Measurements from ENCODE around the gene DNAI1. TPM values are rescaled to one million over a fixed set of nuclear protein-coding genes. Genes with fewer than 3 reads are reported as not detected.
A peak's percentile ranks its signal among the peaks of the same experiment; 100 is the strongest.
"Not testable (repeated sequence)": the region's sequence is repeated elsewhere in the genome, so short reads cannot be mapped to it uniquely, and the experiment has no call there.

The DNAI1 gene
- total RNA-seq, 2 donors from 2014 or later: 0.23 TPM; not detected in 1

DNA sequence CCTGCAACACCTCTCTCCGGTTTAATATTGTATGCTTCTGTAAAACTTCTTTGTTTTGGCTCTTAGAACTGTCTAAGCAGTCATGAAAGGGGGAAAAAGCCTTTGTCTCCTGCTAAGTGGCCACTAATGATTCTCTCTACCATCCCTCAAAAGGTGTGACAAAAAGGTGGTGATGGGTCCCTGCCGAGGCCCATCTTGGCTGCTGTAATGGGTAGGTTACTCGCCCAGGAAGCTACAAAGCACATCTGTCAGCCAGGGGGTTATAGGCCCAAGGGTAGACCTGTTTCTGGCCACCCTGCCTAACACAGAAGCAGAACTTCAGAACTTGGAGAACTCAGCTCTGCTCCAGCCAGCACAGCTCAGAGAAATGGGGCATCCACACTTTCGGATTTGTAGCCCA lies 1.9 kb upstream of the DNAI1 start:
- DNase-seq (no peak), ATAC-seq (replicated peaks in 1 of 2) (no peak)
- H3K9me3 Mint-ChIP-seq: no peaks in the 10 kb centered on the region
- no peak overlapping the region for H3K27ac Mint-ChIP-seq
- peaks cover 16% of the 10 kb centered on the region for H3K27me3 Mint-ChIP-seq (ENCODE audit: low read depth)
- H3K4me3 Mint-ChIP-seq: peak overlapping the region; percentile 90 to 93
- peaks cover 75% of the 10 kb centered on the region for H3K4me1 Mint-ChIP-seq (ENCODE audit: low read depth)
- no peaks in the 10 kb centered on the region for H3K36me3 Mint-ChIP-seq (ENCODE audit: insufficient read depth in 2 of 2)

GRCh38 chr9:34457266-34458012 lies 1.2 kb upstream of the DNAI1 start:
- Mint-ChIP-seq H3K27me3 (ENCODE audit: low read depth) (peaks cover 16% of the 10 kb centered on the region), H3K9me3 (no peaks in the 10 kb centered on the region), H3K4me1 (ENCODE audit: low read depth) (peaks cover 70% of the 10 kb centered on the region), H3K36me3 (ENCODE audit: insufficient read depth in 2 of 2) (no peaks in the 10 kb centered on the region), H3K27ac (no peak overlapping the region), H3K4me3 (peak overlapping the region; percentile 90 to 93)
- DNase-seq: peak; percentile 23 to 38
- no peak for ATAC-seq (replicated peaks in 1 of 2)

- DNase-seq (no peak), ATAC-seq (replicated peaks in 1 of 2) (no peak)
- Mint-ChIP-seq H3K27ac (no peak overlapping the region), H3K27me3 (ENCODE audit: low read depth) (peaks cover 16% of the 10 kb centered on the region), H3K36me3 (ENCODE audit: insufficient read depth in 2 of 2) (no peaks in the 10 kb centered on the region), H3K4me1 (ENCODE audit: low read depth) (peaks cover 64% of the 10 kb centered on the region), H3K9me3 (no peaks in the 10 kb centered on the region), H3K4me3 (peak overlapping the region; percentile 90 to 93)
Measured at GRCh38 chr9:34458959-34459340, 345 bp downstream of the DNAI1 start.

DNA sequence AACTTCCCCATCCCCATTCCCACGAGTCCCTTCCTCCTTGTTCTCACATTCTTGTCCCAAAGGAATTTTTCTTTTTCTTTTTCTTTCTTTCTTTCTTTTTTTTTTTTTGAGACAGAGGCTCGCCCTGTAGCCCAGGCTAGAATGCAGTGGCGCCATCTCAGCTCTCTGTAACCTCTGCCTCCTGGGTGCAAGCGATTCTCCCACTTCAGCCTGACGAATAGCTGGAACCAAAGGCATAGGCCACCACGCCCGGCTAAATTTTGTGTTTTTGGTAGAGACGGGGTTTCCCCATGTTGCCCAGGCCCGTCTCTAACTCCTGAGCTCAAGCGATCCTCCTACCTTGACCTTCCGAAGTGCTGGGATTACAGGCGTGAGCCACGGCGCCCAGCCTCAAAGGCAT lies 751 bp downstream of the DNAI1 start:
- Mint-ChIP-seq H3K36me3 (ENCODE audit: insufficient read depth in 2 of 2) (no peaks in the 10 kb centered on the region), H3K9me3 (no peaks in the 10 kb centered on the region), H3K27me3 (ENCODE audit: low read depth) (peaks cover 16% of the 10 kb centered on the region), H3K27ac (no peak overlapping the region), H3K4me1 (ENCODE audit: low read depth) (peaks cover 60% of the 10 kb centered on the region), H3K4me3 (peak overlapping the region; percentile 90 to 93)
- DNase-seq: no peak
- ATAC-seq (replicated peaks in 1 of 2): no peak

- no peak overlapping the region for H3K27ac Mint-ChIP-seq
- peaks cover 54% of the 10 kb centered on the region for H3K4me1 Mint-ChIP-seq (ENCODE audit: low read depth)
- H3K27me3 Mint-ChIP-seq (ENCODE audit: low read depth): peaks cover 16% of the 10 kb centered on the region
- DNase-seq (no peak), ATAC-seq (replicated peaks in 1 of 2) (no peak)
- H3K9me3 Mint-ChIP-seq: no peaks in the 10 kb centered on the region
- peak overlapping the region in 1 of 2 donors; percentile 15 for H3K4me3 Mint-ChIP-seq
- H3K36me3 Mint-ChIP-seq (ENCODE audit: insufficient read depth in 2 of 2): no peaks in the 10 kb centered on the region
Measured at GRCh38 chr9:34459941-34460340, 1.3 kb downstream of the DNAI1 start.

DNA sequence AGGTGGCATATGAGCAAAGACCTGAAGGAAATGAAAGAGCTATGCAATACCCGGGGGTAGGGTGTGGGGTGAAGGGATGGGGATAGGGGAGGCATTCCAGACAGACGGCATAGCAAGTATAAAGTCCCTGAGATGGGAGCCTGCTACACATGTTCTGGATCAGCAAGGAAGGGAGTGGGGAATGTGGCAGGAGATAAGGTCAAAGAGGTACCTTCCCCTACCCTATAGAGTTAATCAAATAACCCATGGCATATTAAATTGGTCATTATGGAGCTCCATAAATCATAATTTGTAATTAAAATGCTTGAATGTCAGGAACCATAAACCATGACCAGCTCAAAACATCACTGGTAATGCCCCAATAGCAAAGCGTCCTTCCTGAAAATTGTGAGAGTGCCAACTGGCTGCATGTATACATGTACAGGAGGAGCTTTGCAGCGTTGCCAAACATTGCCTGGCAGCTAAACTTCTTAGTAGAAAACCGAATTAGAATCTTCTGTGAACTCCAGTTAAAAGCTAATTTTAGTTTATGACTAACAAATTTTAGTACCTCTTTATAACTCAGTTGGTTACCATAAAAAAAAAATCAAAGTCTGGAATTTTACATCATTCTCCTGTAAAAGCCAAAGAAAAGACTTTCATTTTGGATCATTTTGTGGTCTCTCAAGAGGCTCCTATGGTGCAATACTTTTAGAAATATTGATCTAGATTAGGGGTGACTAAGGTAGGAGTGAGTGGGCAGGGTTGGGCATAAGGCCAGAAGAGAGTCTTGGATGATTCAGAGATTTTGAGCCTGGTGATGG lies 4.7 kb downstream of the DNAI1 start:
- peaks cover 26% of the 10 kb centered on the region for H3K4me1 Mint-ChIP-seq (ENCODE audit: low read depth)
- H3K4me3 Mint-ChIP-seq: peak overlapping the region; percentile 14 to 29
- no peak overlapping the region for H3K27ac Mint-ChIP-seq
- peak; percentile 93 for ATAC-seq (replicated peaks in 1 of 2)
- H3K36me3 Mint-ChIP-seq (ENCODE audit: insufficient read depth in 2 of 2): no peaks in the 10 kb centered on the region
- peaks cover 23% of the 10 kb centered on the region for H3K27me3 Mint-ChIP-seq (ENCODE audit: low read depth)
- H3K9me3 Mint-ChIP-seq: no peaks in the 10 kb centered on the region
- peak; percentile 78 to 82 for DNase-seq

DNA sequence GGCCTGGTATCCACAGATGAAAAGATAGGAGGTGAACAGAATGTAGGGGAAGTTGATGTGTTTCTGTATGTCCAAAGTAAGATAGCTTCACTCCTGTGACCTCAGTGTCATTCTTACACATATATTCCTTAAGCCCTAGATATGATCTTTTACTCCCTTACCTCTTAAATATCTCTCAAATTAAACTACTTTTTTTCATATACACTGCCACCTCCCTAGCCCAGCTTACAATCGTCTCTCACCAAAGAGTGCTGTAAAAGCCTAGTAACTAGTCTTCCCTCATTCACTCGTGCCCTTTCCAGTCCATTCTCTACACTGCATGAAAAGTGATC lies 5.3 kb downstream of the DNAI1 start:
- no peaks in the 10 kb centered on the region for H3K36me3 Mint-ChIP-seq (ENCODE audit: insufficient read depth in 2 of 2)
- peaks cover 21% of the 10 kb centered on the region for H3K27me3 Mint-ChIP-seq (ENCODE audit: low read depth)
- ATAC-seq (replicated peaks in 1 of 2) (no peak), DNase-seq (no peak)
- H3K4me3 Mint-ChIP-seq: no peak overlapping the region
- no peaks in the 10 kb centered on the region for H3K9me3 Mint-ChIP-seq
- H3K27ac Mint-ChIP-seq: no peak overlapping the region
- H3K4me1 Mint-ChIP-seq (ENCODE audit: low read depth): peaks cover 21% of the 10 kb centered on the region

- Mint-ChIP-seq H3K36me3 (ENCODE audit: insufficient read depth in 2 of 2) (no peaks in the 10 kb centered on the region), H3K4me1 (ENCODE audit: low read depth) (peaks cover 14% of the 10 kb centered on the region)
Measured at GRCh38 chr9:34464571-34464970, 6.0 kb downstream of the DNAI1 start.

DNA sequence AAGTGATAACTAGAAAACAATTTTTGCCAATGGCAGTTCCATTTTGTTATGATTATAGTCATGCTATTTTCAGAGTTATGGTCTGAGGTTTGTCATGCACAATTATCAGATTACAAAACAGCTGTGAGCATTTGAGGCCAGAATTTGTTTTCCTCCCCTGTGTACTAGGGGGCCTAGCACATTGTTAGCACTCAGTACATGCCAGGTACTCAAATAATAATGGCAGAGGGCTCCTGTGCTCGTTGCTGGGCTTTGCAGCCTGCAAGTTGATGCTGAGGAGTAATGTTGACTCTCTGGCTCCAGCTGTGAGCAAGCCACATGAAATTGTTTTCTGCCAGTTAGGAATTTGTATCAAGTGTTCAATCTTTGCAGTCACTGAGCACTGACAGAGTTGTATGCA lies 6.9 kb downstream of the DNAI1 start:
- Mint-ChIP-seq H3K36me3 (ENCODE audit: insufficient read depth in 2 of 2) (no peaks in the 10 kb centered on the region), H3K27ac (no peak overlapping the region), H3K9me3 (no peaks in the 10 kb centered on the region), H3K27me3 (ENCODE audit: low read depth) (peaks cover 7% of the 10 kb centered on the region), H3K4me3 (no peak overlapping the region), H3K4me1 (ENCODE audit: low read depth) (peaks cover 7% of the 10 kb centered on the region)
- ATAC-seq (replicated peaks in 1 of 2): no peak
- no peak for DNase-seq

More at GRCh38 chr9:34464571-34464970, 6.0 kb downstream of the DNAI1 start:
- Mint-ChIP-seq H3K27me3 (ENCODE audit: low read depth) (peaks cover 14% of the 10 kb centered on the region), H3K4me3 (no peak overlapping the region), H3K9me3 (no peaks in the 10 kb centered on the region), H3K27ac (no peak overlapping the region)
- DNase-seq (no peak), ATAC-seq (replicated peaks in 1 of 2) (no peak)

- Mint-ChIP-seq H3K9me3 (no peaks in the 10 kb centered on the region), H3K27ac (no peak overlapping the region), H3K27me3 (ENCODE audit: low read depth) (peaks cover 12% of the 10 kb centered on the region), H3K4me1 (ENCODE audit: low read depth) (no peaks in the 10 kb centered on the region), H3K4me3 (no peak overlapping the region), H3K36me3 (ENCODE audit: insufficient read depth in 2 of 2) (no peaks in the 10 kb centered on the region)
- ATAC-seq (replicated peaks in 1 of 2) (no peak), DNase-seq (no peak)
Measured at GRCh38 chr9:34475097-34475496, 16.5 kb downstream of the DNAI1 start.

GRCh38 chr9:34477541-34477940 lies 18.9 kb downstream of the DNAI1 start:
- ATAC-seq (replicated peaks in 1 of 2): no peak
- no peaks in the 10 kb centered on the region for H3K4me1 Mint-ChIP-seq (ENCODE audit: low read depth)
- H3K27me3 Mint-ChIP-seq (ENCODE audit: low read depth): peaks cover 19% of the 10 kb centered on the region
- DNase-seq: no peak
- H3K27ac Mint-ChIP-seq: no peak overlapping the region
- no peaks in the 10 kb centered on the region for H3K36me3 Mint-ChIP-seq (ENCODE audit: insufficient read depth in 2 of 2)
- no peak overlapping the region for H3K4me3 Mint-ChIP-seq
- no peaks in the 10 kb centered on the region for H3K9me3 Mint-ChIP-seq

DNA sequence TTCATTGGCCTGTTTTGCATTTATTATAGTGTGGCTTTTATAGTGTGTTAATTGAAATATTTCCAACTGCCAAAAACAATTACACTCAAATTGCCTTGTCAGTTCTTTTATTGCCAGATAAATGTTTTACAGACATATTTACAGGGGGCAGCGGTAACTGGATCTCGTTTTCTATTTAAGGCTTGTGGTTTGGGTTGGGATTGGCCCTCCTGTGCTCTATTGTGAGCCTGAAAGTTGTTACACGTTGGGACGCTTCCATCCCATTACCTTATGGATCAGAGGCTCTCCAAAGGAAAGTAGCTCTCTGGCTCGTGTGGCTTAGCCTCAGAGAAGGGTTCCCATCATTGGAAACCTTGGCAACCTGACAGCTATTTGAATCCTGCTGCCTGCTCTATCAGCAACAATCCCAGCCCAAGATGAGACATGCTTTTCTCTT lies 20.8 kb downstream of the DNAI1 start:
- H3K27ac Mint-ChIP-seq: no peak overlapping the region

DNA sequence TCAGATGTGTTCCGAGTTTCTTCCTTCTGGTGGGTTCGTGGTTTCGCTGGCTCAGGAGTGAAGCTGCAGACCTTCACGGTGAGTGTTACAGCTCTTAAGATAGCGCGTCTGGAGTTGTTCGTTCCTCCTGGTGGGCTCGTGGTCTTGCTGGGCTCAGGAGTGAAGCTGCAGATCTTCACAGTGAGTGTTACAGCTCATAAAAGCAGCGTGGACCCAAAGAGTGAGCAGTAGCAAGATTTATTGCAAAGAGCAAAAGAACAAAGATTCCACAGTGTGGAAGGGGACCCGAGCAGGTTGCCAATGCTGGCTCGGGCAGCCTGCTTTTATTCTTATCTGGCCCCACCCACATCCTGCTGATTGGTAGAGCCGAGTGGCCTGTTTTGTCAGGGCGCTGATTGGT lies 23.0 kb downstream of the DNAI1 start:
- not testable (repeated sequence) for H3K36me3 Mint-ChIP-seq (ENCODE audit: insufficient read depth in 2 of 2); H3K9me3 Mint-ChIP-seq; H3K4me1 Mint-ChIP-seq (ENCODE audit: low read depth); H3K4me3 Mint-ChIP-seq; ATAC-seq (replicated peaks in 1 of 2); H3K27ac Mint-ChIP-seq; DNase-seq
- H3K27me3 Mint-ChIP-seq (ENCODE audit: low read depth): peaks cover 21% of the 10 kb centered on the region

More for the DNA sequence above, 20.8 kb downstream of the DNAI1 start:
- DNase-seq (no peak), ATAC-seq (replicated peaks in 1 of 2) (no peak)
- Mint-ChIP-seq H3K9me3 (no peaks in the 10 kb centered on the region), H3K4me1 (ENCODE audit: low read depth) (no peaks in the 10 kb centered on the region), H3K27me3 (ENCODE audit: low read depth) (peaks cover 19% of the 10 kb centered on the region), H3K4me3 (no peak overlapping the region), H3K36me3 (ENCODE audit: insufficient read depth in 2 of 2) (no peaks in the 10 kb centered on the region)
